A673 (cell line): ENCODE measurements around the gene ZDHHC1.

Experiments
- EZH2 ChIP-seq: fragments of 200-600 bp; sonication (generic); IDR thresholded peaks from 2 replicates; pipeline ENCODE4 v1.6.1; 2017; ENCODE audit warnings: borderline replicate concordance, low read depth, mild to moderate bottlenecking, mixed read lengths, antibody characterized with exemption, low read length; ENCODE audit not compliant: poor library complexity, severe bottlenecking
- TF ChIP-seq, protein P1 (sequence below): fragments of 300-800, 200-600 bp; sonication (generic); conservative IDR thresholded peaks from 2 replicates; pipeline ENCODE4 v1.5.1; 2017; ENCODE audit warnings: low read depth, mild to moderate bottlenecking, antibody characterized with exemption, low read length, moderate library complexity, mixed read lengths

- TF ChIP-seq, protein P1, sequence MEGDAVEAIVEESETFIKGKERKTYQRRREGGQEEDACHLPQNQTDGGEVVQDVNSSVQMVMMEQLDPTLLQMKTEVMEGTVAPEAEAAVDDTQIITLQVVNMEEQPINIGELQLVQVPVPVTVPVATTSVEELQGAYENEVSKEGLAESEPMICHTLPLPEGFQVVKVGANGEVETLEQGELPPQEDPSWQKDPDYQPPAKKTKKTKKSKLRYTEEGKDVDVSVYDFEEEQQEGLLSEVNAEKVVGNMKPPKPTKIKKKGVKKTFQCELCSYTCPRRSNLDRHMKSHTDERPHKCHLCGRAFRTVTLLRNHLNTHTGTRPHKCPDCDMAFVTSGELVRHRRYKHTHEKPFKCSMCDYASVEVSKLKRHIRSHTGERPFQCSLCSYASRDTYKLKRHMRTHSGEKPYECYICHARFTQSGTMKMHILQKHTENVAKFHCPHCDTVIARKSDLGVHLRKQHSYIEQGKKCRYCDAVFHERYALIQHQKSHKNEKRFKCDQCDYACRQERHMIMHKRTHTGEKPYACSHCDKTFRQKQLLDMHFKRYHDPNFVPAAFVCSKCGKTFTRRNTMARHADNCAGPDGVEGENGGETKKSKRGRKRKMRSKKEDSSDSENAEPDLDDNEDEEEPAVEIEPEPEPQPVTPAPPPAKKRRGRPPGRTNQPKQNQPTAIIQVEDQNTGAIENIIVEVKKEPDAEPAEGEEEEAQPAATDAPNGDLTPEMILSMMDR, result no peak
- no peak for TF ChIP-seq EZH2
These were observed 17.6 kb downstream of the ZDHHC1 start for GRCh38 chr16:67398546-67399217.
